ENCODE data around the gene ROBO1.

DNA sequence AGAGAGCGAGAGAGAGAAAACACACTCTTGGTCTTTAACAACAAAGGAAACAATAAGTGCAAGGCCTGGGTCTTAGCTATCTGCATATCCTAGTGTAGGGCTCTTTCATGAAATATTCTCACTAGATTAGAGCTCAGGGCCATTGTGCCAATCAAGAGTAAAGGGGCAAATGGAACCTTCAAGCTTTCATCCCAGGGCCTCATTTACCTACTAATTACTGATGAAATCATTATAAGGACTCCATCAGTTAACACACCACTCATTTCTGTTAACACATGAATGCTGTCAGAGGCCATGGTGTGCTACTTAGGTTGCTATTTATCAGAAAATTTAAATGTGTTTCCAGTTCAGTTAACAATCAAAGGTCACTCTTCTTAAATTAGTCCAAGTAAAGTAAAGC lies 597.8 kb downstream of the ROBO1 start:
- TF ChIP-seq, protein P1, sequence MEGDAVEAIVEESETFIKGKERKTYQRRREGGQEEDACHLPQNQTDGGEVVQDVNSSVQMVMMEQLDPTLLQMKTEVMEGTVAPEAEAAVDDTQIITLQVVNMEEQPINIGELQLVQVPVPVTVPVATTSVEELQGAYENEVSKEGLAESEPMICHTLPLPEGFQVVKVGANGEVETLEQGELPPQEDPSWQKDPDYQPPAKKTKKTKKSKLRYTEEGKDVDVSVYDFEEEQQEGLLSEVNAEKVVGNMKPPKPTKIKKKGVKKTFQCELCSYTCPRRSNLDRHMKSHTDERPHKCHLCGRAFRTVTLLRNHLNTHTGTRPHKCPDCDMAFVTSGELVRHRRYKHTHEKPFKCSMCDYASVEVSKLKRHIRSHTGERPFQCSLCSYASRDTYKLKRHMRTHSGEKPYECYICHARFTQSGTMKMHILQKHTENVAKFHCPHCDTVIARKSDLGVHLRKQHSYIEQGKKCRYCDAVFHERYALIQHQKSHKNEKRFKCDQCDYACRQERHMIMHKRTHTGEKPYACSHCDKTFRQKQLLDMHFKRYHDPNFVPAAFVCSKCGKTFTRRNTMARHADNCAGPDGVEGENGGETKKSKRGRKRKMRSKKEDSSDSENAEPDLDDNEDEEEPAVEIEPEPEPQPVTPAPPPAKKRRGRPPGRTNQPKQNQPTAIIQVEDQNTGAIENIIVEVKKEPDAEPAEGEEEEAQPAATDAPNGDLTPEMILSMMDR (conservative IDR thresholded peaks at IDR 0.05) = no peak
- TF ChIP-seq ZFX (IDR thresholded peaks at IDR 0.05) = no peak
